Measurements from ENCODE around the gene GPD2. TPM values are rescaled to one million over a fixed set of nuclear protein-coding genes. Genes with fewer than 3 reads are reported as not detected.

The GPD2 gene
- total and polyA plus RNA-seq, 2 of the 4 experiments (the other 2 are of a cell fraction) = 20.4 to 100 TPM

DNA sequence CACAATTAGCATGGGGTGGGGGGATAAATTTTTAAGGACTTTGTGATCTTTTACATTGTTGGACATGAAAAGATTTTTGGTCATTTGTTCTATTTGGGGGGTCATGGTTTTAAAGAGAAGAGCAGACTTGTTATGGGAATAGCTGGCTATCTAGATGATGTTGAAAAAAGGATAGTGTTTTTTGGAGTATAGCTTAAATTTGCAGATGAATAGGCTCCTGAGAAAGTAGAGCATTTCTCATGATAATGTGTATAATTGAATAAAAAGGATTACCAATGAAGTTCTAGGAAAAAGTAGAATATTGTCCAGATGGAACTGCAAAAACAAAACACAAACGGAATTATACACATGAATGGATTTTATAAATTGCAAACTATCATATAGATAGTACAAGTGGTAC is 186.3 kb downstream of the GPD2 start:
- H3K4ac ChIP-seq (ENCODE audit: low read depth, low read length) = no peak overlapping the region
- no peak overlapping the region for H4K8ac ChIP-seq (ENCODE audit: low read depth in 2 of 2, low read length in 2 of 2)
- H4K20me1 ChIP-seq (ENCODE audit: insufficient read depth, low read length) = no peaks in the 10 kb centered on the region
- H3K9me1 ChIP-seq (ENCODE audit: insufficient read depth, low read length) = no peaks in the 10 kb centered on the region
- TF ChIP-seq BHLHE40 (IDR thresholded peaks at IDR 0.05; ENCODE audit: low read depth, low read length) (no peak), FOS (IDR thresholded peaks at IDR 0.05; ENCODE audit: low read depth, low read length) (no peak), CHD1 (IDR thresholded peaks at IDR 0.05; ENCODE audit: low read depth, low read length) (no peak), MAZ (IDR thresholded peaks at IDR 0.05; ENCODE audit: borderline replicate concordance, low read depth, low read length) (no peak), SMC3 (IDR thresholded peaks at IDR 0.05; ENCODE audit: low read depth, low read length) (no peak), RFX5 (IDR thresholded peaks at IDR 0.05; ENCODE audit: low read depth, low read length) (no peak), MAFK (IDR thresholded peaks at IDR 0.05; ENCODE audit: low read depth, low read length) (no peak), NFE2L2 (IDR thresholded peaks at IDR 0.05; ENCODE audit: low read depth, low read length) (no peak), MXI1 (IDR thresholded peaks at IDR 0.05; ENCODE audit: borderline replicate concordance, low read depth, low read length) (no peak), RCOR1 (IDR thresholded peaks at IDR 0.05; ENCODE audit: insufficient replicate concordance, low read length) (no peak), POLR2A (IDR thresholded peaks at IDR 0.05; ENCODE audit: low read depth, low read length) (no peak)
- TF ChIP-seq, protein P1, sequence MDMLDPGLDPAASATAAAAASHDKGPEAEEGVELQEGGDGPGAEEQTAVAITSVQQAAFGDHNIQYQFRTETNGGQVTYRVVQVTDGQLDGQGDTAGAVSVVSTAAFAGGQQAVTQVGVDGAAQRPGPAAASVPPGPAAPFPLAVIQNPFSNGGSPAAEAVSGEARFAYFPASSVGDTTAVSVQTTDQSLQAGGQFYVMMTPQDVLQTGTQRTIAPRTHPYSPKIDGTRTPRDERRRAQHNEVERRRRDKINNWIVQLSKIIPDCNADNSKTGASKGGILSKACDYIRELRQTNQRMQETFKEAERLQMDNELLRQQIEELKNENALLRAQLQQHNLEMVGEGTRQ (IDR thresholded peaks at IDR 0.05; ENCODE audit: low read depth, low read length) = no peak
- TF ChIP-seq, protein P2, sequence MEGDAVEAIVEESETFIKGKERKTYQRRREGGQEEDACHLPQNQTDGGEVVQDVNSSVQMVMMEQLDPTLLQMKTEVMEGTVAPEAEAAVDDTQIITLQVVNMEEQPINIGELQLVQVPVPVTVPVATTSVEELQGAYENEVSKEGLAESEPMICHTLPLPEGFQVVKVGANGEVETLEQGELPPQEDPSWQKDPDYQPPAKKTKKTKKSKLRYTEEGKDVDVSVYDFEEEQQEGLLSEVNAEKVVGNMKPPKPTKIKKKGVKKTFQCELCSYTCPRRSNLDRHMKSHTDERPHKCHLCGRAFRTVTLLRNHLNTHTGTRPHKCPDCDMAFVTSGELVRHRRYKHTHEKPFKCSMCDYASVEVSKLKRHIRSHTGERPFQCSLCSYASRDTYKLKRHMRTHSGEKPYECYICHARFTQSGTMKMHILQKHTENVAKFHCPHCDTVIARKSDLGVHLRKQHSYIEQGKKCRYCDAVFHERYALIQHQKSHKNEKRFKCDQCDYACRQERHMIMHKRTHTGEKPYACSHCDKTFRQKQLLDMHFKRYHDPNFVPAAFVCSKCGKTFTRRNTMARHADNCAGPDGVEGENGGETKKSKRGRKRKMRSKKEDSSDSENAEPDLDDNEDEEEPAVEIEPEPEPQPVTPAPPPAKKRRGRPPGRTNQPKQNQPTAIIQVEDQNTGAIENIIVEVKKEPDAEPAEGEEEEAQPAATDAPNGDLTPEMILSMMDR (conservative IDR thresholded peaks at IDR 0.05; ENCODE audit: low read depth, low read length) = no peak
- H3K56ac ChIP-seq (ENCODE audit: extremely low read depth, insufficient read depth, low read length) = no peak overlapping the region
- H3K4me3 ChIP-seq (ENCODE audit: insufficient read depth, low read depth, low read length) = no peak overlapping the region
- no peak overlapping the region for H2BK20ac ChIP-seq (ENCODE audit: low read depth, low read length)
- ATAC-seq (ENCODE audit: low read depth) = no peak
- ChIA-PET CTCF (no interaction called here), POLR2A (ENCODE audit: unreplicated experiment) (no interaction called here)
- H2AK5ac ChIP-seq (ENCODE audit: low read depth, low read length) = no peak overlapping the region
- in situ Hi-C loops (cut with MboI; ENCODE audit: low sequenced_read_pairs) (no loop called here), dilution Hi-C loops (cut with HindIII; ENCODE audit: low sequenced_read_pairs, unreplicated experiment) (no loop called here), intact Hi-C loops (cut with micrococcal nuclease) (no loop called here)
- no peak overlapping the region for H3K4me2 ChIP-seq (ENCODE audit: low read depth, low read length)
- 0 out of 2 replicates have a peak, but pooled peaks cover 2% of the 10 kb centered on the region for H3K9me3 ChIP-seq (ENCODE audit: control insufficient read depth, insufficient read depth, low read length)
- H3K36me3 ChIP-seq (ENCODE audit: control insufficient read depth, insufficient read depth, low read length) = no peaks in the 10 kb centered on the region
- no peak overlapping the region for H4K91ac ChIP-seq (ENCODE audit: insufficient read depth, low read depth, low read length)
- H2AFZ ChIP-seq (replicated peaks; ENCODE audit: low read length, poor library complexity) = no peak overlapping the region
- no peaks in the 10 kb centered on the region for H3K4me1 ChIP-seq (ENCODE audit: control insufficient read depth, insufficient read depth, low read length)
- H2BK5ac ChIP-seq (ENCODE audit: low read depth, low read length, poor library complexity, severe bottlenecking) = no peak overlapping the region
- H2BK15ac ChIP-seq (ENCODE audit: low read depth, low read length) = no peak overlapping the region
- H3K18ac ChIP-seq (ENCODE audit: low read depth, low read length) = no peak overlapping the region
- no CpG with 5 or more reads among the region's 1 CpG for WGBS, 2 experiments (ENCODE audit: extremely low coverage in 2 of 2, insufficient read length in 1 of 2)
- no peak overlapping the region for H3K14ac ChIP-seq (replicated peaks; ENCODE audit: low read depth, low read length)
- H4K5ac ChIP-seq (ENCODE audit: low read depth, low read length) = no peak overlapping the region
- no peak for DNase-seq
- no peak overlapping the region for H3K27ac ChIP-seq (ENCODE audit: insufficient read depth, low read length)
- no peak overlapping the region for H3K23ac ChIP-seq (ENCODE audit: low read depth, low read length)
- BruUV-seq (replicated peaks) = no TSS peak
- H3K27me3 ChIP-seq (ENCODE audit: control insufficient read depth, insufficient read depth, low read length) = no peaks in the 10 kb centered on the region
- H2BK120ac ChIP-seq (ENCODE audit: low read depth, low read length) = no peak overlapping the region
- no peak overlapping the region for H3K9ac ChIP-seq (ENCODE audit: low read depth, low read length)
- H3K79me1 ChIP-seq (ENCODE audit: low read depth in 1 of 2, low read length in 2 of 2) = no peaks in the 10 kb centered on the region
- H2AK9ac ChIP-seq (replicated peaks; ENCODE audit: low read depth, low read length, poor library complexity) = no peak overlapping the region

Data from IMR-90 (cell line).